SIG-M5 treated with dmso at 0.1 percent for 504 hours (cell line): ENCODE measurements around the gene LRIG1.

Source experiments
- DNase-seq: peaks from one replicate; lab custom pipeline; 2025; ENCODE audit not compliant: unreplicated experiment; lab: John Stamatoyannopoulos, UW

The LRIG1 gene

DNA sequence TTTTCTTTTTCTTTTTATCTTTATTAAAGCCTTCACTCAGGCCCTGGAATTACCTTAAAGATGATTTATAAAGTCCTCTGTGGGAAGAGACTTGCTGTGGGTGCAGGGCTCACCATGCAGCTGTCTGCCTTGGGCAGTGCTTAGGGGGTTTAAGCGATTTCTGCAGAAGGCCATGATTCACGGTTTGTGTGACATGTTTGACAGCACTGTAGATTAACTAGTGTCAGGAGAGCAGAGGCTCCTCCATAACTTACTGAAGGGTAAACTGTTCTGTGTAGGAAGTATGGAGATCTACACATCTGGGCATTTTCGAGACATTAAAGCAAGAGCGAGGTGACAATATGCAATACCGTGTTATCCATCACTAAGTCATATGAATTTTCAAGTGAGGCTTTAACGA lies 137.7 kb downstream of the LRIG1 start:
- no peak for DNase-seq

DNA sequence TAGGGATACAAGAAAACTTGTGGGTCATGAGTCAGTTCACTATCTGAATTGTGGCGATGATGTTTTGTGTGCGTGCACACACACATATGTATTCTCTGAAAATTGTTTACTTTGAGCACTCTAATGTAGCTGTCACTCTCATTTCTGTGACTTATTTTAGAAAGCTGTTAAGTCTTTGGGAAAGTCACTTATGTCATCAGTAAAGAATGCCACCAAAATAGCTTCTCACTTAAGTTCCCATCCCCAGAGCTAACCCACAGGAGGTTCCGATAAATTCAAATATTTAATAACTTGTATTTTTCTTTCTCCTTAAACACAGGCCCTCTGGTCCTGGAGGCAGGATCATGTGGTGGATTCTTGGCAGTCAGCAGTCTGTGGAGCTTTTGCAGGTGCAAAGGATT lies 138.3 kb downstream of the LRIG1 start:
- no peak for DNase-seq

DNA sequence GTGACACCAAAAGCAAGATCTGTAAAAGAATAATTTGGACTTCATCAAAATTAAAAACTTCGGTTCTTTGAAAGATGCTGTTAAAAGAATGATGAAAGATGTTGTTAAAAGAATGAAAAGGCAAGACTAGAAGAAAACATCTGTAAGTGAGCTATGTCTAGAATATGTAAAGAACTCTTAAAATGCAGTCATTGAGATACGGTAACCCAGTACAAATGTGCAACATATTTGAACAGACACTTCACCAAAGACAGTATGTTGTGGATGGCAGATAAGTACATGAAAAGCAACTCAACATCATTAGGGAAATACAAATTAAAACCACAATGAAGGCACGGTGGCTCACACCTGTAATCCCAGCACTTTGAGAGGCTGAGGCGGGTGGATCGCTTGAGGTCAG lies 139.5 kb downstream of the LRIG1 start:
- DNase-seq, result no peak

DNA sequence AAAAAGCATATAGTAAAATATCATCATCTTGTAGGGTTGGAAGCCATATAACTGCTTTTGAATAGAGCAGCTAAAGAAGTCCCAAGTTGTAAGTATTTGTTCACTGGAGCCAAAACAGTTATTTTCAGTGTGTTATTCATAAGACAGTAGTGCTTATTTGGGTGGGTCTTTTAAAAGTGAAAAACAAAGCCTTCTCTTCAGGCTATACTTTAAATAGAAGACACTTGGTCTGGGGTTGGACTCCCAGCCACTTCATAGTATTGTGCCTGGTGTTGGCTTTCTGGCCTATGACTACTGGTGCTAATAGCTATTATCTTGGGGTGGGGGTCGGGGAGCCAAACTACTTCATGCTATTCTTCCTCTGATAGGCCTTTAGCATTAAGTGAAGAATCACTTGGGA lies 144.8 kb downstream of the LRIG1 start:
- DNase-seq, result no peak

DNA sequence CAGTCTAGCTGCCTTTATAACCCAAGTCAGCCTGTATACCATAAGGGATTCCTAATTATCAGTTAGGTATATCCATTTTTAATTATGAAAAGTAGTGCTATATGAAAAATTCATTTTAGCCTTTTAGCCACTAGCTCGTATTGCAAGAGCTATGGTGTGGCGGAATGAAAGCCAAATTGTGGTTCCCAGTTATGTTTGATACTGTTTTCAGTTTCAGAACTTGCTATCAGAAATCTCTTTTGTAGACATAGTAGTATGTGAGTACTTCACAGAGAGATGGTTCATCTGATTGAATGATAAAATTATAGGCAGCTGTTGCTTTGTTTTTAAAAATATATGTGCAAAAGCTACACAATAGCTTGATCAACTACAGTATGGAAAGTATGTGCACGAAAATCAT lies 145.4 kb downstream of the LRIG1 start:
- no peak for DNase-seq

DNA sequence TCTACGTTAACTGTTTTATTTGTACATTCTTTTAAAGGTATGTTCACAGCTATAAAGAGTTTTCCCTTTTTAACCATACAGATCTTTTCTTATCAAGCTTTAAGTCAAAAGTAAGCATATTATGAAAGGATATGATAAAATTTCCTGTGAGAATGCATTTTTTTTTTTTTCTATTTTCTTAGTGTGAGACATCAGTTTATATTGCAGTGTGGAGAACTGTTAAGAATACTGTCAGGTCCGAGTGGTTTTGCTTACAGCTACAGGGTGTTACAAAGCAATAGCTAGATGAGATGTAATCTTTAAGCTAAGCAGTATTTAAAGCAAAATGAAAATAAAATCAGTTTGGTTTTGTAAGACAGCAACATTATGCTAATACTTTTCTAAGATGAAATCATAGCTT lies 146.8 kb downstream of the LRIG1 start:
- no peak for DNase-seq

DNA sequence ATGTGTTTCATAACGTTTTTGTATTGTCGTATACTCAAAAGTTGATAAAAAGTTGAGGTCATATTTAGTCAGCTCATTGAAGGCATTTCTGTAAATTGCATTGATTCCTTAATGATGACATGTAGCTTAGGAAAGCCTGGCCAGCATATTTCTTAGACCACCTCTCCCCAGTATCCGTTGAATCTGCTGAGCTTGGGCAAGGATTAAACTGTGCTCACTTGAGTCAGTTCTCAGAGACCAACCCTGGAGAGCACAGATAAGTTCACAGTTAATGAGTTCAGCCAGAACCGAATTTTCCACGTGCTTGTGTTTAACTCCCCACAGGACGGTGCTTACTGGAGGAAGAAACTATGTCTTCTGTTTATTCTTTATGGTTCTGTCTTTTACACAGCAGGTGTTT lies 147.3 kb downstream of the LRIG1 start:
- no peak for DNase-seq

DNA sequence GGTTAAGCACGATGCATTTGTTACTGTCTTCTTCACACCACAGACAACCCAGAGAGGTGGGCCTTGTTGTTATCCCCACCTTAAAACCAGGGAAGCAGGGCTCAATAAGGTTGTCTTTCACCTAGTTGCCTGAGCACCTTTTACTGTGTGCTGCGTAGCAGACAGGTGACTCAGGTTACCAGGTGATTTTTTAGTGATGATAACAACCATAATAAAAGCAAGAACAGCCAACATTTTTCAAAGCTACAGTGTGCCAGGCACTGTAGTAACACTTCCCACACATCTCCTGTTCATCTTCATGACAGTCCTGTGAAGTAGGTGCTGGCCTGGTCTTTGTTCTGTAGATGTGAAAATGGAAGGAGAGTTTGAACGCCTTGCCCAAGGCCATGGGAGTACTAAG lies 147.8 kb downstream of the LRIG1 start:
- no peak for DNase-seq

DNA sequence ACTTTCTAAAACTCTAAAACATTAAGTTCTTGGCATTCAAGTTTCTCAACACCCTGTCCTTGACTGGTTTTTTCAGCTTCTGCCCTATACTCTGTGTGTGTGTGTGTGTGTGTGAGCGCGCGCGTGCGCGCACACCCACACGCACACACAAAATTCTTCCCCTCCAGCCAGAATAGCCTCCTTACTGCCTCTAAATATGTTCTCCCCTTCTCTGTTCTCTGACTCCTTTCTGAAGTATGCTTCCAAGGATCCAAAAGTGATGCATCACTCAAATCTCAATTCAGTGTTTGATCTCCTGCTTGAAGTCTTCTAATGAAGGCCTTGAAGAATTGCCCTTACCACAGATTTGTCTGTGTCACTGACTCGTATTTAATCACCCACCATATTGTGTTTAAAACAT lies 150.2 kb downstream of the LRIG1 start:
- DNase-seq, result no peak

DNA sequence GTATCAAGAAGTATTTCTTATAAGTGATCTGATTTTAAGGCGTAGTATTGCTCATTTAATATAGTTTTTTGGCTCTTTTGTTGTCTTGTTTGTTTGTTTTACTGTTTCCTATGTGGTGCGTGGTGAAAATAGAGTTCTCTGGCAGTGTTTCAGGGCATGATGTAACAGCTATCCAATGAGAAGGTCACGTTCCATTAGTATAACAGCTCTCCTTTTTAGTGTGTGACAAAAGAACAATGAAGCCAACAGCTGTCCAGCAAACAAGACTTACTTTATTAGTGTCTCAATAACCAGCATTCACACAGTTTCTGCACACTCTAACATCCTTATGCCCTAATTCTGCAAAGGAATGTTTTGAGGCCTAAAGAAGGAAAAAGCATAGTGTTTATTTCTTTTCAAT lies 152.1 kb downstream of the LRIG1 start:
- no peak for DNase-seq

DNA sequence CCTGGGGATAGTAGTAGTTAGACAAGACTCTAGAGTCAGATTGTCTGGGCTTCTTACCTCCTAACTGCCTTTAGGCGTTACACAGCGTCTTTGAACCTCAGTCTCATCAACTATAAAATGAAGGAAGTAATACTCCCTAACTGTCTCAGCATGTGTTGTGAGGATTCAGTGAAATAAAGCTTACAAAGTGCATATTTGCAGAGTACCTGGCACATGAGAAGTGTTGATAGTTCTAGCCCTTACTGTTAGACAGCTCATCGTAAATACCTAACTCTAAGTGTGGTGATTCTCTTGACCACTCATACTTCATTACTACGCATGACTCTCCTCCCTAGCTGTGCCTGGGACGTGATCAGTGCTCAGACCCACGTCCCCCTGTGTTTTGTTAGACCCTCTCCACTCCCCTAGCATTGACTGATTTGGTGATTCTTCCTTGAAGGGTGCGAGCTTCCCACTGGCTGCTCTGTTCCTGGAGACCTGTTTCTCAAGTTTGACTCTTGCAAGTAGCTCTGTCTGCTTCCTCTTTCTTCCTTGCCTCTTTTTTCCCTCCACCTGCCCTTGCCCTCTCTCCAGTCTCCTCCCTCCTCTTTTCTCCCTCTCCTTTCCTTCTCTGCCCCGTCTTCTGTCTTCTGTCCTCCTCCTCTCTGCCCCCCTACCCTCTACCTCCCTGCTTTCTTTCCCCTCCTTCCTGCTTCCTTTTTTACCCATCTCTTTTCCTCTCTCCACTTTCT lies 155.8 kb downstream of the LRIG1 start:
- DNase-seq, result peak; percentile 2

DNA sequence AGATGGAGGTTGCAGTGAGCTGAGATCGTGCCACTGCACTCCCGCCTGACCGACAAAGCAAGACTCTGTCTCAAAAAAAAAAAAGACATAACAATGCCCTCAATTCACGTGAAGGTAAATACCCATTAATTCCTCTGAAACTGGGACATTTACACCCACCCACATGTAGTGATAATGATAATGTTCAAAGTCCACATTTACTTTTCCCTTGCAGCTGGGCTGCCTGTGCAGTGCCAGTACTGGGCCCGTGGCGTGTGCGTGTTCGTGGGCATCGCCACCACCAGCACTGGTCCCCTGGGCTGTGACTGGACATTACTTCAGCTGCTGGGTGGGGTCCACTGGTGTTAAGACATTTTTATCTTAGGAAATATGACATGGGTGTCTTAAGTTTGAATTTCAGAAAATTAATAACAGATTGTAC lies 156.4 kb downstream of the LRIG1 start:
- no peak for DNase-seq

DNA sequence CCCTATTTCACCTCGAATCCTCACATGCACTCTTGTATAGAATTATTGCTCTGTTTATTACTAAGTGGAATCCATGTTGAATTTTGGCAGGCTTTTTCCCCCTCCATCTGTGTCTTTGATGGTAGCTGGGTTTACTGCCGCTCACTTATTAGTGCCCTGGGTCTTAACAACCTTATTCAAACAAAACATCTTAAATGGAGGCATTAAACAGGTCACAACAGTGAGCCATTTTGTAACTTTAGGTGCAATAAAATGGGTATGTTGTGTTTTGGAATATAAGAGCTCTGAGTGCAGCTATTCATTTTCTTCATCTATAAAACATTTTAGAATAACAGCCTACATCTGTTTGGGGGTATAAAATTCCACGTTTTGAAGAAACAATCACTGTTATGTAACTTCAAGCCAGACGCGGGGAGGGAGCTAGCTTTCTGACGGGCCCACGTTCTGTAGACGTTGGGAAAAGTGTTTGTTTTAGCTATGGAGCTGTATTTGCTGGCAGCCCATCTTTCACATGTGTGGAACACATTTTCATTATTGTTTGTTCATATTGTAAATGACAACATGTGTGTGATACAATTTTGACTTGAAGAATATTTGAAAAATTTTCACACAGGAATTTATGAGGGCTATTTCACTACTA lies 158.0 kb downstream of the LRIG1 start:
- no peak for DNase-seq

DNA sequence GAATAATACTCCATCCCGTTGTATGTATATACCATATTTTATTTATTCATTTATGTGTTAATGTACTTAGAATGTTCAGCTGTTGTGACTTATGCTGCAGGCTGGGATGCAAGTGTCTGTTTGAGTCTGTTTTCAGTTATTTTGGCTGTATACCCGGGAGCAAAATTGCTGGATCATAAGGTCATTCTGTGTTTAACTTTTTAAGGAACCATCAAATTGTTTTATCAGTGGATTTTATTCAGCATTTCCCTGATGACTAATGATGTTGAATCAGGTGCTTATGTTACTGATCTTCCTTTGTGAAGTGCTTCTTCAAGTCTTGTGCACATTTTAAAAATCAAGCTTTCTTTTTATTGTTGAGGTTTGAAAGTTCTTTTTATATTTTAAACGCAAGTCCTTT lies 161.9 kb downstream of the LRIG1 start:
- no peak for DNase-seq

DNA sequence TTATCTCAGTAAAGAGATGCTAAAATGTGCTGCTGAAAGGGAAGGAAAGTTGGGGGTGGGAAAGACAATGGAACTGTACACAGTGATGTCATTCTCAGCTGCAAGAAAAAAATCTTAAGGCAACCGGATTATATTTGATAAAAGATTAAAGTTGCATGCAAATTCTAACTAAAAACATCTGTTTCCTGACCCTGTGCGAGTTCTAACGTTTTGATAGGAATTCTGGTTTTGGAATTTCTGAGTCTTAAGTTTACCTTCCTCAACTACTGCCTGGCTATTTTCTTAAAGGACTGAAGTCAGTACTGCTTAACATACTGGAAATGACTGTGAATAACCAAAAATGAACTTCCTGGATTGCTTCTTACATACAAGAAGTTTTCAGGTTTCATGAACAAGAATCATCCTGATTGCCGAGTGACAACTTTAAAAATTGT lies 164.5 kb downstream of the LRIG1 start:
- no peak for DNase-seq

DNA sequence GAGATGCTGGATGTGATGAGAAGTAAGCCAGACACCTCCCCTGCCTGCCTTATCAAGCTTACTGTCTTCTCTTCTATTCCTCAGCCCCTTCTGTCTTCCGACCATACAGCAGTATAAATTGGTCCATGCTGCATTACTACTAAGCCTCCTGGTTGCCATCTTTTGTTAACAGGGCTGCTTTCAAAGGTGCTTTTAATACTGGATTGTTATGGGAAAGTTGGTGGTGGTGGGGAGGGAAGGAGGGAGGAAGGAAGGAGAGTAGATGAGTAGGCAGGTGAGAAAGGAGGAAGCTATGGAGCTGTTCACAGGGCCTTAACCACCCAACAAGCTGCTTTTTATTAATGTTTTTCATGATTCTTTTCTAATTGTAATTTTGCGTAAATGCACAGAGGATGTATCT lies 165.2 kb downstream of the LRIG1 start:
- no peak for DNase-seq
